ENCODE results near the gene PTPRU. TPM values are rescaled to one million over a fixed set of nuclear protein-coding genes. Genes with fewer than 3 reads are reported as not detected.

The PTPRU gene
- 1 to 10 TPM; 5.6 to 9.7 (median 7.4) TPM for total RNA-seq

DNA sequence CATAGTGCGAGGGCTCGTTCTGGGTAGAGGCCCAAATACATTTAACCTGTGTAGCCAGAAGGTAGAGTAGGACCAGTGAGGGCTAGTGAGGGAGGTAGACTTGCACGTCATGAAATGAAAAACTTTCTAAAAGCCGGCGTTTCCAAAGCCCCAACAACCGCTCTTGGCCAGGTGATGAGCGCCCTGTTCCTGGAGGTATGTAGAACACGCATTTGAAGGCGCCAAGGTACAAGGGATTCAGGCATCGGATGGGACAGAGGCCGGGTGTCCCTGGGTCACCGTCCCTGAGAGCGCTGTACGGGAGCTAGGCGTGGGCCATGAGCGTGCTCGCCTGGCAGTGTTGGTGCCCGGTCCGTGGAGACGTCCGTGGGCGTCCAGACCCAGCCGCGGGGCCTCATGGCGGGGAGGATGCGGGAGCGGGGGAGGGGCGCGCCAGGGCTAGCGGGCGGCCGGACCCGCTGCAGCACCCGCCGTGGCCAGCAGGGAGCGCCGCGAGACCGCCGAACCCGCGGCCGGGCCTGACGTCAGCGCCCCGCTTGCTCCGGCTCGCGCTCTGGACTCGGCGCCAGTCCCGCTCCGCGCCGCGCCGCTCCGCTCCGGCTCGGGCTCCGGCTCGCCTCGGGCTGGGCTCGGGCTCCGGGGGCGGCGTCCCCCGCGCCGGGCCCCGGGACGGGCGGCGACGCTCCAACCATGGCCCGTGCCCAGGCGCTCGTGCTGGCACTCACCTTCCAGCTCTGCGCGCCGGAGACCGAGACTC, at the start of gene PTPRU:
PTPRU (plus strand) TSS at position 568 of the 757 bp plus-strand sequence; CDS start at position 691, 123 bp downstream.
- H3K4me1 ChIP-seq: peaks cover 4 to 24% (median 20%) of the 10 kb centered on the region in 4 donors
- H3K36me3 ChIP-seq: no peaks in the 10 kb centered on the region
- peaks cover 42% of the 10 kb centered on the region for H3K27me3 ChIP-seq
- TF ChIP-seq POLR2A (IDR thresholded peaks at IDR 0.05) (no peak), EP300 (IDR thresholded peaks at IDR 0.05; ENCODE audit: low read depth) (no peak), CTCF (IDR thresholded peaks at IDR 0.05) (peak; percentile 41 to 84 (median 68)), POLR2AphosphoS5 (IDR thresholded peaks at IDR 0.05) (no peak)
- no peaks in the 10 kb centered on the region for H3K9me3 ChIP-seq
- in situ Hi-C loops (cut with MboI; ENCODE audit: low pct_ligation_motif_present in 1 of 4, low pct_unique_long_range_greater_than_20kb in 1 of 4, low sequenced_read_pairs in 3 of 4): loop anchor here (10.0 to 25.0 kb wide), 5 partner anchors 851 to 1479 kb away; partner anchors contain the start of gene MATN1 (in 1 of the 4)
- peak within 1 kb of the TSS; percentile 35 to 54 (median 52) for H3K4me3 ChIP-seq
- 12 to 33% methylated on average over 8 to 28 of the region's 82 CpGs for WGBS, 2 donors (ENCODE audit: low coverage in 1 of 2)
- intact Hi-C loops (cut with DNase I; ENCODE audit: low total_unique reads): loop anchor here (2.0 to 5.0 kb wide), 2 partner anchors 1145 to 1471 kb away; no protein-coding TSS in a partner anchor
- H3K27ac ChIP-seq: peak within 1 kb of the TSS in 3 of 4 donors; percentile 26 to 70 (median 58)
- DNase-seq: peak; percentile 84

DNA sequence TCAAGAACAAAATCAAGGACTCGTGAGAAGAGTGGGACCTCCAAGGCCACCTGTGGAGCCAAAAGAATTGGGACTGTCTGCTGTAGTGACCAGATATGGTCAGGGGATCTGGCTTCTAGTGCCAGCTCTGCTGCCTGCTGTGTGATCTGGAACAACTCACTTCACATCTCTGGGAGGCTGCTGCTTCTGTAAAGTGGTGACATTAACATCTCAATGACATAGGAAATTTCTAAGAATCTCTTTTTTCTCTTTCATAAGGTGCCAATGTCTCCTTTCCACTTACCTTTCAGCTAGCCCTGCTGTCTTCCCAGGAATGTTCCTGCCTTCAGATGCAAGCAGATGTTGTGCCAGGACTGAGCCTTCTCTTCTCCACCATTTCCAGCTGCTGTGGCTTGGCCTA, 49.6 kb upstream of the PTPRU start:
- intact Hi-C loops (cut with DNase I; ENCODE audit: low total_unique reads) (no loop called here), in situ Hi-C loops (cut with MboI; ENCODE audit: low pct_ligation_motif_present in 1 of 4, low pct_unique_long_range_greater_than_20kb in 1 of 4, low sequenced_read_pairs in 3 of 4) (no loop called here)
- Histone ChIP-seq H3K4me3 (no peak overlapping the region), H3K36me3 (no peaks in the 10 kb centered on the region), H3K4me1 (peaks cover 3 to 14% (median 7%) of the 10 kb centered on the region in 4 donors), H3K27ac (no peak overlapping the region), H3K27me3 (no peaks in the 10 kb centered on the region), H3K9me3 (no peaks in the 10 kb centered on the region)
- 94 to 100% methylated on average over 1 of the region's 1 CpG for WGBS, 2 donors (ENCODE audit: low coverage in 1 of 2)
- no peak for DNase-seq
- TF ChIP-seq POLR2A (IDR thresholded peaks at IDR 0.05) (no peak), EP300 (IDR thresholded peaks at IDR 0.05; ENCODE audit: low read depth) (no peak), POLR2AphosphoS5 (IDR thresholded peaks at IDR 0.05) (no peak), CTCF (IDR thresholded peaks at IDR 0.05) (no peak)

DNA sequence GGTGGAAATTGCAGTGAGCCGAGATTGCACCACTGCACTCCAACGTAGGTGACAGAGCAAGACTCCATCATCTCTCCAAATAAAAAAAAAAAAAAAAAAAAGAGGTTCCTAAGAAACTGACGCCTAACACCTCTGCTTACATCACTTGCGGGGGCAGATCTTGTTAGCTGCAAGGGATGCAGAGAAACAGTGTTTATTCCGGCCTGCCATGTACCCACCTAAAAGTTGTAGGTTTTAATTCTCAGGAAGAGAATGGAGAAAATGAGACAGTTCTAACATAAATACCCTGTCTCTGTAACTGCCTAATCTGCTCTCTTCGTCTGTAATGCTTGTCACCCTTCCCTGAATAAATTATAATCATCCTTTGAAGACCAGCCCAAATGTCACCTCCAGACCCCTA, 45.6 kb upstream of the PTPRU start:
- Histone ChIP-seq H3K4me3 (no peak overlapping the region), H3K4me1 (no peaks in the 10 kb centered on the region), H3K27ac (no peak overlapping the region), H3K9me3 (no peaks in the 10 kb centered on the region), H3K27me3 (no peaks in the 10 kb centered on the region), H3K36me3 (no peaks in the 10 kb centered on the region)
- in situ Hi-C loops (cut with MboI; ENCODE audit: low pct_ligation_motif_present in 1 of 4, low pct_unique_long_range_greater_than_20kb in 1 of 4, low sequenced_read_pairs in 3 of 4) (loop anchor here in 3 of 4 donors (10.0 kb wide), 4 partner anchors 76 to 306 kb away; no protein-coding TSS in a partner anchor), intact Hi-C loops (cut with DNase I; ENCODE audit: low total_unique reads) (no loop called here)
- 63 to 95% methylated on average over 4 to 6 of the region's 6 CpGs for WGBS, 2 donors (ENCODE audit: low coverage in 1 of 2)
- DNase-seq: no peak
- TF ChIP-seq EP300 (IDR thresholded peaks at IDR 0.05; ENCODE audit: low read depth): no peak
- no peak for TF ChIP-seq POLR2AphosphoS5 (IDR thresholded peaks at IDR 0.05)
- TF ChIP-seq CTCF (IDR thresholded peaks at IDR 0.05): no peak
- no peak for TF ChIP-seq POLR2A (IDR thresholded peaks at IDR 0.05)

DNA sequence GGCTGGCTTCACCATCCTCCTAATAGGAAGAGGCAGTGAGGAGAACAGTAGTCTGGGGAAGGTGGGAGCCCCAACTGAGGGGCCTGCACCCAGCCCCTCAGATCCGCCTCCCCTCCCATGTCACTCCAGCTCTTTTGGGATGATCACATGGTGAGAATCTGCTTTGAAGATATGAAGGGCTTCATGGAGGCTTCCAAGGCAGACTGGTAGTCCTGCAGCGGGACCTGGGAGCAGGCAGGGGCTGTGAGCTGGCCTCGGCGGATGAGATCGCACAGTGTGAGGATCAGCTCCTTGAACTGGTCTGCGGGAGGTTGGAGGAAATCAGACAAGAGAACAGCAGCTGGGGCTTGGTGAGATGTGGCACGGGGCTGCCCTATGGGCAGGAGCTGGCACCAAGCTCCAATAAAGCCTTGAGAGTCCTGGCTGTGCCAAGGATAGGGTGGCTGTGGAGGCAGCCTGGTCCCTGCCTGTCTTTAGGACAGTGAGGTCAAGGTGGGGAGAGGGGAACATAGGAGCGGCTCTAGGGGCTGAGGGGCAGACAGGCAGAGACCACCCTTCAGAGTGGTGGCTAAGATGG, 42.4 kb upstream of the PTPRU start:
- no peak overlapping the region for H3K4me3 ChIP-seq
- no peaks in the 10 kb centered on the region for H3K9me3 ChIP-seq
- in situ Hi-C loops (cut with MboI; ENCODE audit: low pct_ligation_motif_present in 1 of 4, low pct_unique_long_range_greater_than_20kb in 1 of 4, low sequenced_read_pairs in 3 of 4) (loop anchor here in 3 of 4 donors (10.0 kb wide), 4 partner anchors 79 to 309 kb away; no protein-coding TSS in a partner anchor), intact Hi-C loops (cut with DNase I; ENCODE audit: low total_unique reads) (no loop called here)
- DNase-seq: no peak
- no peak for TF ChIP-seq EP300 (IDR thresholded peaks at IDR 0.05; ENCODE audit: low read depth)
- TF ChIP-seq POLR2AphosphoS5 (IDR thresholded peaks at IDR 0.05): no peak
- no peak for TF ChIP-seq CTCF (IDR thresholded peaks at IDR 0.05)
- no peak overlapping the region for H3K27ac ChIP-seq
- H3K4me1 ChIP-seq: peaks cover 0 to 4% (median 0%) of the 10 kb centered on the region in 4 donors
- H3K27me3 ChIP-seq: no peaks in the 10 kb centered on the region
- peaks cover 0 to 2% (median 0%) of the 10 kb centered on the region in 4 donors for H3K36me3 ChIP-seq
- 97% methylated on average over 8 of the region's 8 CpGs; no CpG with 5 or more reads in 1 of the 2 donors for WGBS, 2 donors (ENCODE audit: low coverage in 1 of 2)

Data from transverse colon (tissue), 4 donors.